SK-N-SH treated with all-trans-retinoic acid at 6 μM for 48 hours (cell line): ENCODE measurements around the gene SH2B3.

ENCODE experiments used
- ATAC-seq: fragments of 200-7000 bp; cut with Tn5 transposase; 3 replicates; pipeline ENCODE4 v1.9.1; 2020; ENCODE audit warnings: mild to moderate bottlenecking, moderate library complexity
- ARNTL ChIP-seq: fragments of 450-650 bp; formaldehyde crosslinking; IDR thresholded peaks from 2 replicates; pipeline ENCODE4 v1.5.0; 2020; ENCODE audit warnings: low read depth, mild to moderate bottlenecking, moderate library complexity, borderline replicate concordance
- BACH2 ChIP-seq: fragments of 250-450 bp; sonication (Bioruptor Pico); IDR thresholded peaks from 2 replicates; pipeline ENCODE4 v1.9.0; 2021; ENCODE audit warnings: mild to moderate bottlenecking, borderline replicate concordance
- CSDC2 ChIP-seq: fragments of 250-450 bp; sonication (Bioruptor Pico); IDR thresholded peaks from 2 replicates; pipeline ENCODE4 v1.5.0; 2020; ENCODE audit warnings: mild to moderate bottlenecking, moderate library complexity
- ESRRG ChIP-seq: fragments of 250-450 bp; sonication (Bioruptor Pico); IDR thresholded peaks from 2 replicates; pipeline ENCODE4 v1.6.1; 2021; ENCODE audit warnings: mild to moderate bottlenecking
- GLIS3 ChIP-seq: fragments of 250-450 bp; sonication (Bioruptor Pico); IDR thresholded peaks from 2 replicates; pipeline ENCODE4 v1.5.0; 2020; ENCODE audit warnings: mild to moderate bottlenecking, moderate library complexity
- ISL1 ChIP-seq: fragments of 250-450 bp; sonication (Bioruptor Pico); IDR thresholded peaks from 2 replicates; pipeline ENCODE4 v2.1.2; 2022; ENCODE audit warnings: mild to moderate bottlenecking, moderate library complexity
- OSR1 ChIP-seq: fragments of 250-450 bp; sonication (Bioruptor Pico); IDR thresholded peaks from 2 replicates; pipeline ENCODE4 v1.8.0; 2022; ENCODE audit warnings: moderate library complexity, mild to moderate bottlenecking, inconsistent platforms
- PATZ1 ChIP-seq: fragments of 250-450 bp; sonication (Bioruptor Pico); IDR thresholded peaks from 2 replicates; pipeline ENCODE4 v1.8.0; 2020; ENCODE audit warnings: mild to moderate bottlenecking, moderate library complexity, borderline replicate concordance
- PPARA ChIP-seq: fragments of 250-450 bp; sonication (Bioruptor Pico); IDR thresholded peaks from 2 replicates; pipeline ENCODE4 v1.5.0; 2020; ENCODE audit warnings: mild to moderate bottlenecking, borderline replicate concordance
- RARB ChIP-seq: fragments of 250-450 bp; sonication (Bioruptor Pico); IDR thresholded peaks from 2 replicates; pipeline ENCODE4 v1.8.0; 2021; ENCODE audit warnings: mild to moderate bottlenecking, moderate library complexity
- TCF4 ChIP-seq: fragments of 250-450 bp; sonication (Bioruptor Pico); IDR thresholded peaks from 2 replicates; pipeline ENCODE4 v1.8.0; 2021; ENCODE audit warnings: mild to moderate bottlenecking, moderate library complexity, borderline replicate concordance
- TOX ChIP-seq: fragments of 250-450 bp; sonication (Bioruptor Pico); IDR thresholded peaks from 2 replicates; pipeline ENCODE4 v1.8.0; 2021; ENCODE audit warnings: mild to moderate bottlenecking, moderate library complexity, borderline replicate concordance
- TSHZ2 ChIP-seq: fragments of 250-450 bp; sonication (Bioruptor Pico); IDR thresholded peaks from 2 replicates; pipeline ENCODE4 v1.5.0; 2020; ENCODE audit warnings: mild to moderate bottlenecking, moderate library complexity
- ZC3H10 ChIP-seq: fragments of 250-450 bp; sonication (Bioruptor Pico); IDR thresholded peaks from 2 replicates; pipeline ENCODE4 v1.5.1; 2021; ENCODE audit warnings: mild to moderate bottlenecking, moderate library complexity
- ZFP3 ChIP-seq: fragments of 250-450 bp; sonication (Bioruptor Pico); IDR thresholded peaks from 2 replicates; pipeline ENCODE4 v1.5.0; 2020; ENCODE audit warnings: mild to moderate bottlenecking, moderate library complexity
- ZFP30 ChIP-seq: fragments of 450-650 bp; formaldehyde crosslinking; IDR thresholded peaks from 2 replicates; pipeline ENCODE4 v1.5.0; 2022; ENCODE audit warnings: mild to moderate bottlenecking, moderate library complexity
- ZNF565 ChIP-seq: fragments of 450-650 bp; formaldehyde crosslinking; conservative IDR thresholded peaks from 2 replicates; pipeline ENCODE4 v1.5.0; 2020; ENCODE audit warnings: low read depth, mild to moderate bottlenecking, moderate library complexity
- ZNF8 ChIP-seq: fragments of 450-650 bp; formaldehyde crosslinking; IDR thresholded peaks from 2 replicates; pipeline ENCODE4 v1.5.0; 2020; ENCODE audit warnings: mild to moderate bottlenecking, moderate library complexity
- TF ChIP-seq, protein P1 (sequence below): fragments of 250-450 bp; sonication (Bioruptor Pico); IDR thresholded peaks from 2 replicates; pipeline ENCODE4 v1.5.1; 2021; ENCODE audit warnings: mild to moderate bottlenecking, moderate library complexity
- TF ChIP-seq, protein P2 (sequence below): fragments of 250-450 bp; sonication (Bioruptor Pico); IDR thresholded peaks from 2 replicates; pipeline ENCODE4 v1.5.1; 2020; ENCODE audit warnings: low read depth, mild to moderate bottlenecking, moderate library complexity
- TF ChIP-seq, protein P3 (sequence below): fragments of 250-450 bp; sonication (Bioruptor Pico); IDR thresholded peaks from 2 replicates; pipeline ENCODE4 v1.8.0; 2021; ENCODE audit warnings: low read depth, mild to moderate bottlenecking, moderate library complexity, borderline replicate concordance

Gene SH2B3

DNA sequence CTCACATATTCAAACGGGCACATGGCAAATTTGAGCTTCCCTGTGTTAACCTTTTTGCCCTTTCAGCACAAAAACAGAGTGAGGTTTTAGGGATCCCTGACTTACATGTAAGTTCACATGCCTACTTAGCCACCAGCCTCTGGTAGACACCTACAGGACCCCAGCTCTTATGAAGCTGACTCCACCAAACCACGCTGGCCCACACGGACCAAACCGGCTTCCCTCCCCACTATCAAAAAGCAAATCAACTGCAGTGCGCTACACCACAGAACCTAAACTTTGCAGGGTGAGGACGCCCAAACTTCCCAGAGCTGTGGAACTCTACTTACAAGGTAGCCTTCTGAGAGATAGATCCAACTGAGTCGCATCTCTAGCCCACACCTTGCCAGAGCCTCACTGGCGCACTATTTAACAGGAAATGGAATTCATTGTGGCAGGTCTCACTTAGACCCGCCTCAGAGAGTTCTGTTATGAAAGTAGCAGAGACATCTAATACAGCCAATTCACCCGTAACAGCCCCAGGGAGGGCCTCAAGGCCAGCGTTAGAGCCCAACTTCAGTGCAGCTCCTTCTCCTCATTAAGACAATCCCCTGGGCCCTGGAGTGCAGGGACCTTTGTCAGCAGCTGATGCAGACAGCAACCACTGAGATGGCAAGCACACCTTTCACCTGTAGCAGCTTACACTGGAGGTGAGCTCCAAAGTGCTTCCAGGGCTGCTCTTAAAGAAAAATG lies 49.2 kb downstream of the SH2B3 start:
- no peak for ATAC-seq
- TF ChIP-seq, protein P1, sequence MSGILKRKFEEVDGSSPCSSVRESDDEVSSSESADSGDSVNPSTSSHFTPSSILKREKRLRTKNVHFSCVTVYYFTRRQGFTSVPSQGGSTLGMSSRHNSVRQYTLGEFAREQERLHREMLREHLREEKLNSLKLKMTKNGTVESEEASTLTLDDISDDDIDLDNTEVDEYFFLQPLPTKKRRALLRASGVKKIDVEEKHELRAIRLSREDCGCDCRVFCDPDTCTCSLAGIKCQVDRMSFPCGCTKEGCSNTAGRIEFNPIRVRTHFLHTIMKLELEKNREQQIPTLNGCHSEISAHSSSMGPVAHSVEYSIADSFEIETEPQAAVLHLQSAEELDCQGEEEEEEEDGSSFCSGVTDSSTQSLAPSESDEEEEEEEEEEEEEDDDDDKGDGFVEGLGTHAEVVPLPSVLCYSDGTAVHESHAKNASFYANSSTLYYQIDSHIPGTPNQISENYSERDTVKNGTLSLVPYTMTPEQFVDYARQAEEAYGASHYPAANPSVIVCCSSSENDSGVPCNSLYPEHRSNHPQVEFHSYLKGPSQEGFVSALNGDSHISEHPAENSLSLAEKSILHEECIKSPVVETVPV = no peak
- TF ChIP-seq TOX (CRISPR knock-in tag) = no peak
- no peak for TF ChIP-seq GLIS3 (CRISPR knock-in tag)
- TF ChIP-seq TCF4 (CRISPR knock-in tag) = no peak
- no peak for TF ChIP-seq ZFP30
- TF ChIP-seq, protein P2, sequence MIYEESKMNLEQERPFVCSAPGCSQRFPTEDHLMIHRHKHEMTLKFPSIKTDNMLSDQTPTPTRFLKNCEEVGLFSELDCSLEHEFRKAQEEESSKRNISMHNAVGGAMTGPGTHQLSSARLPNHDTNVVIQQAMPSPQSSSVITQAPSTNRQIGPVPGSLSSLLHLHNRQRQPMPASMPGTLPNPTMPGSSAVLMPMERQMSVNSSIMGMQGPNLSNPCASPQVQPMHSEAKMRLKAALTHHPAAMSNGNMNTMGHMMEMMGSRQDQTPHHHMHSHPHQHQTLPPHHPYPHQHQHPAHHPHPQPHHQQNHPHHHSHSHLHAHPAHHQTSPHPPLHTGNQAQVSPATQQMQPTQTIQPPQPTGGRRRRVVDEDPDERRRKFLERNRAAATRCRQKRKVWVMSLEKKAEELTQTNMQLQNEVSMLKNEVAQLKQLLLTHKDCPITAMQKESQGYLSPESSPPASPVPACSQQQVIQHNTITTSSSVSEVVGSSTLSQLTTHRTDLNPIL = no peak
- TF ChIP-seq CSDC2 = no peak
- no peak for TF ChIP-seq RARB (CRISPR knock-in tag)
- TF ChIP-seq ZNF8 (CRISPR knock-in tag) = no peak
- TF ChIP-seq ZNF565 (CRISPR knock-in tag) = no peak
- TF ChIP-seq ARNTL (CRISPR knock-in tag) = no peak
- no peak for TF ChIP-seq ISL1 (CRISPR knock-in tag)
- TF ChIP-seq, protein P3, sequence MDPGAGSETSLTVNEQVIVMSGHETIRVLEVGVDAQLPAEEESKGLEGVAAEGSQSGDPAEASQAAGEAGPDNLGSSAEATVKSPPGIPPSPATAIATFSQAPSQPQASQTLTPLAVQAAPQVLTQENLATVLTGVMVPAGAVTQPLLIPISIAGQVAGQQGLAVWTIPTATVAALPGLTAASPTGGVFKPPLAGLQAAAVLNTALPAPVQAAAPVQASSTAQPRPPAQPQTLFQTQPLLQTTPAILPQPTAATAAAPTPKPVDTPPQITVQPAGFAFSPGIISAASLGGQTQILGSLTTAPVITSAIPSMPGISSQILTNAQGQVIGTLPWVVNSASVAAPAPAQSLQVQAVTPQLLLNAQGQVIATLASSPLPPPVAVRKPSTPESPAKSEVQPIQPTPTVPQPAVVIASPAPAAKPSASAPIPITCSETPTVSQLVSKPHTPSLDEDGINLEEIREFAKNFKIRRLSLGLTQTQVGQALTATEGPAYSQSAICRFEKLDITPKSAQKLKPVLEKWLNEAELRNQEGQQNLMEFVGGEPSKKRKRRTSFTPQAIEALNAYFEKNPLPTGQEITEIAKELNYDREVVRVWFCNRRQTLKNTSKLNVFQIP = no peak

- ATAC-seq = no peak
- TF ChIP-seq TCF4 (CRISPR knock-in tag) = no peak
- TF ChIP-seq TSHZ2 = no peak
- TF ChIP-seq OSR1 (CRISPR knock-in tag) = no peak
- no peak for TF ChIP-seq ZNF8 (CRISPR knock-in tag)
- no peak for TF ChIP-seq CSDC2
- TF ChIP-seq ESRRG (CRISPR knock-in tag) = no peak
- no peak for TF ChIP-seq RARB (CRISPR knock-in tag)
- no peak for TF ChIP-seq BACH2
Measured at GRCh38 chr12:111455448-111456320, 50.0 kb downstream of the SH2B3 start.

- no peak for ATAC-seq
- no peak for TF ChIP-seq ZC3H10
- TF ChIP-seq PPARA = no peak
- TF ChIP-seq, protein P1 = no peak
- TF ChIP-seq ZFP3 (CRISPR knock-in tag) = no peak
- no peak for TF ChIP-seq TCF4 (CRISPR knock-in tag)
- TF ChIP-seq CSDC2 = no peak
- no peak for TF ChIP-seq PATZ1 (CRISPR knock-in tag)
- no peak for TF ChIP-seq ESRRG (CRISPR knock-in tag)
- no peak for TF ChIP-seq TOX (CRISPR knock-in tag)
- TF ChIP-seq, protein P2 = no peak
- no peak for TF ChIP-seq ARNTL (CRISPR knock-in tag)
- TF ChIP-seq ZNF8 (CRISPR knock-in tag) = no peak
- no peak for TF ChIP-seq GLIS3 (CRISPR knock-in tag)
- no peak for TF ChIP-seq RARB (CRISPR knock-in tag)
Measured at GRCh38 chr12:111457071-111457470, 51.3 kb downstream of the SH2B3 start.
